HG03066 (cell line): ENCODE results near the gene SCYGR6.

ENCODE experiments used
- ATAC-seq: cut with Tn5 transposase; IDR thresholded peaks from one replicate; pipeline ENCODE4 v1.9.1; 2021; ENCODE audit warnings: low read depth; ENCODE audit not compliant: unreplicated experiment

Gene SCYGR6

DNA sequence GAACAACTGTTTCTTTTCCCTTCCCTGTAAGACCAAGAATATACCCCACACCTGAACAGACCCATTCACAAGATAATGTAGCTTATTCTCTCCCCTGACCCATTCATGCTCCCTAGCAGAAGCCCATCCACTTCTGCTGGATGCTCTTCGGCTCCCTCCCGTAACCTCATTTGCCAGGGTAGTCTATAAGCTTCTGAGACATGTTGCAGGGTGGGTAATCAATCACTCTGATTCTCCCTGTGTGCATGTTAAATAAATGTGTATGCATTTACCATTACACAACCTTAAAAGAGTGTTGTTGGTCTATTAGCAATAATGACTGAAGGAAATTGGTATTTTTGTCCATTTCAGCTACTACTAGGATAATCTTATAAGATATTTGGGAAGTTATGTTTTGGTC lies 8.1 kb downstream of the SCYGR6 start:
- ATAC-seq = no peak

DNA sequence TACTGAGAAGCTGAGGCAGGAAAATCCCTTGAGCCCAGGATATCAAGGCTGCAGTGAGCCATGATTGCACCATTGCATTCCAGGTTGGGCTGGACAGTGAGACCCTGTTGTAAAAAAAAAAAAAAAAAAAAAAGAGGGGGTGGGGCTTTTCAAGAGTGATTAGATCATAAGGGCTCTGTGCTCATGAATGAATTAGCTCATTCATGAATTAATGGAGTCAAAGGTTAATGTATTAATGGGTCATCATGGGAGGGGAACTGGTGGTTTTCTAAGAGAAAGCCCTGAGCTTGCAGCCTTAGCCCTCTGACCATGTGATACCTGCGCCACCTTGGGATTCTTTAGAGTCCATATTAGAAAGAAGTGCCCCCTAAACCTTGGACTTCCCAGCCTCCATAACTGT lies 11.3 kb downstream of the SCYGR6 start:
- no peak for ATAC-seq

DNA sequence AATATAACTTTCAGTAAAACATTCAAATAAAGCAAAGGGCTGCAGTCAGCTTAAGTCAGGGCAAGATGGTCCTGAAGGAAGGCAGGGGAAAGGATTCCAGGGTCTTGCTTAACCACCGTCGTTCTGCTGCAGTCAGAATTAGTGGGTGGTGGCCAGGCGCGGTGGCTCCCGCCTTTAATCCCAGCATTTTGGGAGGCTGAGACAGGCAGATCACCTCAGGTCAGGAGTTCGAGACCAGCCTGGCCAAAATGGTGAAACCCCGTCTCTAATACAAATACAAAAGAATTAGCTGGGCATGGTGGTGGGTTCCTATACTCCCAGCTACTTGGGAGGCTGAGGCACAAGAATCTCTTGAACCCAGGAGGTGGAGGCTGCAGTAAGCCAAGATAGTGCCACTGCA lies 13.6 kb downstream of the SCYGR6 start:
- ATAC-seq = no peak

DNA sequence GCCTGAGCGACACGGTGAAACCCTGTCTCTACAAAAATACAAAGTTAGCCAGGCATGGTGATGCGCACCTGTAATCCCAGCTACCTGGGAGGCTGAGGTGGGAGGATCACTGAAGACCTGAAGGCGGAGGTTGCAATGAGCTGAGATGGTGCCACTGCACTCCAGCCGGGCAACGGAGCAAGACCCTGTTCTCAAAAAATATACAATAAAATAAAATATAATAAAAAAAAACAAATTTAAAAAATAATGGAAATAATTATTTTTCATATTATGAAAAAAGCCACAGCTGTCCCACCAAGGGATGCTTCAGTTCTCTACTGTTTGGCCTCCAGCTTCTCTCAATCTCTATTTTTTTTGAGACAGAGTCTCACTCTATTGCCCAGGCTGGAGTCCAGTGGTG lies 17.2 kb downstream of the SCYGR6 start:
- ATAC-seq = no peak

DNA sequence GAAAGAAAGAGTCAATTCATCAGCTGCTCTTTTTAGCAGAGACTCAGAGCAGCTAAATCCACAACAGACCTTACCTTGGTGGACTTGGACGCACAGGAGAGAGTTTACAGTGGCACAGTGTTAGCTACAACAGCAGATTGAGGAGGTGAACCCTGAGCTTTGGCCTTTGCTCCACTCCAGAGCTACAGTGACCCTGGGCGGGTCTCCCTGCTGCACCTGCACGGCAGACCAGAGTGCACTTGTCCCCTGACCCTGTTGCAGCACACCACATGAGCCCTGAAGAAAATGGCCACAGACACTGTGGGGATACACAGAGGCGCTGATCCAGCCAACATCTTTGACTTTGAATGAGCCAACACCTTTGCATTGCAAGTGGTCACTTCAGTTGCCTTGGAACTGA lies 17.7 kb downstream of the SCYGR6 start:
- ATAC-seq = no peak

DNA sequence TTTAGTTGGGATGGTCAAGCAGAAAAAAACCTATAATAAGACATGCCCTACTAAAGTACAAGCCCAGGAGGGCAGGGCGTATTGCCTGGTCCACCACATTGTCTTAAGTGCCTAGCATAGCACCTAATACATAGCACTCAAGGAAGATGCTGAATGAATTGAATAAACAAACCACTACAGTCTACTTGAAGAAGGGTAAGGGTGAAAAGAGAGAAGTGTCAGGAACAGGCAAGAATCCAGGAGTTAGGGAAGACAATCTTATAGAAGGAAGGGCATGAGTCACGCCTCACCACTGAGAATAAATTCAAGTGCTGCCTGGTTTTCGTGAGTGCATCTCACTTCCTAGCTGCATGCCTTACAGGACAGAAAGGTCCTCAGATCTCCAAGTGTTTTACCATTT lies 20.6 kb downstream of the SCYGR6 start:
- ATAC-seq = no peak

DNA sequence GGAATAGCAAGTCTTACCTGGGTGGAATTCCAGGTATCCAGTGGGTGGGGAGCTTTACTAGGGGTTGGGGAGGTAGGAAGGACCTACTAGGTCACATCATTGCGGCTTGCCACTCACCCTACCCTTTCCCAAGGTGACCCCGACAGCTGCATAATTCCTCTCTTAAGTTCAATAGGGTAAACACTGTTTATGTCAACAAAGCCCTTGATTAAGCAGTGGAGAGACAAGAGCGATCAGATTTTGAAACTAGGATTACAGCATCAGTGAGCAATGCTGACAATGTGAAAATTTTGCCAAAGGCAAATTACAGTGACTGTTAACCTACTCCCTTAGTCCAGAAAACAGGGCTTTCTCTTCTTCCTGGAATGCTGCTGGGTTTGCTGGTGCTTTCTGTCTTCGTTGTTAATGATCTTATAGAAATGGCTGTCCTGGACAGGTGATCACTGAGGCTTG lies 21.3 kb downstream of the SCYGR6 start:
- no peak for ATAC-seq

DNA sequence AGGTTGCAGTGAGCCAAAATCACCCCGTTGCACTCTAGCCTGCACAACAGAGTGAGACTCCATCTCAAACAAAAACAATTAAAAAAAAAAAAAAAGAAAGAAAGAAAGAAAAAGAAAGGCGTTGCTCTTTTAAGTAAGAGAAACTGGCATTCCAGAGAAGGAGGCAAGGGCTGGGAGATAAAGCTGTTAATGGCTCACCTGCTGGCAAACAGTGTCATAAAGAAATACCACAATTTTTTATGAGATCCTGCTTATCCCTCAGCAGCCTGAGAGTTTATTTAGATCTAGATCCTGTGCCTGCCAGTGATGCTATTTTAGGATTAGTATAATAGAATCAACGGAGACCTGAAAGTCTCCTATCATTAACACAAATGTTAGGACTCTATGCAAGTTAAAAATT lies 23.0 kb downstream of the SCYGR6 start:
- ATAC-seq = no peak

DNA sequence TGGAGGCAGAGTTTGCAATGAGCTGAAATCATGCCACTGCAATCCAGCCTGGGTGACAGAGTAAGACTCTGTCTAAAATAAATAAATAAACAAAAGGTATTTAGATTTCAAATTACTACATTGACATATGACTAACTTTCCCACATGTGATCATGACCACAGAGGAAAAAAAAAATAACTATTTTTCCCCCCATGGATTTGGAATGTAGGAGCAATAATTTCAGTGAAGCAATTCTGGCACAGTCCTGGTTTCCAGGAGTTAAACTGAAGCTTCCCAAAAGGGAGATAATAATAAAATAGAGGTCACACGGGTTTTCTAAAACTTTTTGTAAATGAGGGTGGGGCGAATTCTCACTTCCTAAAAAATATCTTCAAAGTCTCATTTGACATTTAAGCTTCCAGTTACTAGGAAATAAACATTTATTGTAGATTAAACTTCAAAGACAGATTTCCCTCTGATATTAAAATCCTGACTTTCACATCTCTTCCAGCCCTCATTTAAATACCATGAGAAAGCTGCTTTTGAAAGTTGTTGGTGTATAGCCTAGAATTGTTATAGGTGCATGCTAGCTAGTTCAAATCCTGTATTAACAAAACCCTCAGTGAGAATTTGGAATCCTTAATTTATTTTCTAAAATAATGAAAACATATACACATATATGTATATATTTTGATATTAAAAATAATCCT lies 27.4 kb downstream of the SCYGR6 start:
- ATAC-seq = no peak

DNA sequence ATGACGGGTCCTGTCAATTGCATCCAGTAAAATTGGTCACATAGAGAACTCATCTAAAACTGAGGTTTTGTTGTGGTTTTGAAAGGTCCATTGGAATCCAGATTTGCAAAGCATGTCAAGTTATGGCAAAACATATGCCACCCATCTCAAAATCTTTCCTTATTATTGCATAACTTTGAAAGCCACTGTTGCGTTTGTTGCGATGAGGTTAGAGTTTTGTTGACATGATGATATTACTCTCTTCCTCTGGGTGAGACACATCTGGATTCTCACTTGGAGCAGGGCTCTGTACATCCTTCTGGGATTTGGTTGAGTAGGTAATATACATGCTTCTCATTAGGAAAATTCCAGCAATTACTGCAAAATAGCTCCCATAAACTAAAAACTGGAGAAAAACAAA lies 37.4 kb downstream of the SCYGR6 start:
- ATAC-seq = no peak

DNA sequence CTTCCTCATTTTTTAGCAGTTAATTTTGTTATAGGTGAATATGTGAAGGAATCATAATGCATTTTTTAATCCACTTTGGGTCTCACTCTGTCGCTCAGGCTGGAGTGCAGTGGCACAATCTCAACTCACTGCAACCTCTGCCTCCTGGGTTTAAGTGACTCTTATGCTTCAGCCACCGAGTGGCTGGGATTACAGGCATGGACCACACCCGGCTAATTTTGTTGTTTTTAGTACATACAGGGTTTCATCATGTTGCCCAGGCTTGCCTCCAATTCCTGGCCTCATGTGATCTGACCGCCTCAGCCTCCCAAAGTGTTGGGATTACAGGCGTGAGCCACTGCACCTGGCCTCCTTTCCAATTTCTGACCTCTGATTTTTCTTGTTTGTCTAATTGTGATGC lies 40.3 kb downstream of the SCYGR6 start:
- no peak for ATAC-seq

DNA sequence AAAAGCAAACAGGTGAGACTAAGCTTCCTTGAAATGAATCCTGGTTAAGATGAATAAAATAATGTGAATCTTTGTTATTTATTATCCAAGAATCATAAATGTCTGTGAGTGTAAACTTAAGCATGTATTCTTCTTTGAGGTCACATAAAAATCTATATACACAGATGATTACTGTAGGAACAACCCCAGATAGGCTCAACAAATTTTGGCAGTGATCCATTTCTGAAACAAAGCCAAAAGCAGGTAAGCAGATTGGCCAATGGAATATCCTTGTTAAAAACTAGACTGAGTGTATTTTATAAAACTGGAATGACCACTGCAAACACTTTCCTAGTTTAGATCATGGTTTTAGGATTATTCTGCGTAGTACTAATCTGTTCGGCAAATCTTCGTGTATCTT lies 46.6 kb downstream of the SCYGR6 start:
- no peak for ATAC-seq

DNA sequence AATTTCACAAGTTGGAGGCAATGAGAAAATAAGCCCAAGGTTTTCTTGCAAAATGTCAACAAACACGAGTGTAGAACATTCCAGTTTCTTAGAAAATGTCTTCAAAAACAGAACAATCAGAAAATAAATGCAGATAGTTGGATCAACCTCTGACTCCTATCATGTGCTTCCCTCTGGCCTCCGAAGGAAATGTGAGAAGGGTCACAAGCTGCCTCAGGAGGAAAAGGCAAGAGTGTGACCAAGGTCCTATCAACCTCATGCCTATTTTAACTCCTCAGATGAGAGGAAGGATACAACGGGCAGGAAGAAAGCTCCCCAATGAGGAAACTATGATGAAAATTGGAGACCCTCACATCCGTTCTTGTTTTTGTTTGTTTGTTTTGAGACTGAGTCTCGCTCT lies 50.1 kb downstream of the SCYGR6 start:
- ATAC-seq = no peak
